Measurements from ENCODE around the gene ANKS1B.

The ANKS1B gene

DNA sequence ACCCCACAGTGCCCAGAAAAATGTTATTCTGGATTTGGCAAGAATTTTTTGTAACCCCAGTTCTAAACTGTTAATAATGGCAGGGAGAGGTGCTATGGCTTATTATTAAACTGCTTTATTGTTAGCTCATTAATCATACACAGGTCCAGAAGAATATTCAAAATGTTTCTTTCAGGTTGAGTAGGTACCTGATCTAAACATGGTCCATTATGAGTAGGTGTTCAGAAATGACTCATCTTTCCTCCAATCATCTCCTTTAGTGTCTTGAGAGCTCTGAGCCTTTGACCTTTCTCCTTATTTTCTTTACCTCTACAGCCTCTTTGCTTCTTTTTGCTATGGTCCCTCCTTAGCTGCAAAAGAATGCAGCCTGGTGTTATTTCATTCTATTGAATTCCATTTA, 548.2 kb downstream of the ANKS1B start:
- Histone ChIP-seq H3K4me1 (ENCODE audit: insufficient read depth, low read length, severe bottlenecking) (no peaks in the 10 kb centered on the region), H3K27me3 (ENCODE audit: insufficient read depth, low read length) (no peaks in the 10 kb centered on the region), H3K4me2 (ENCODE audit: low read length) (no peak overlapping the region), H3K9me2 (ENCODE audit: low read depth, low read length) (no peaks in the 10 kb centered on the region), H3K36me3 (ENCODE audit: insufficient read depth, low read length) (no peaks in the 10 kb centered on the region), H3K9me3 (ENCODE audit: low read length) (no peaks in the 10 kb centered on the region), H3K4me3 (ENCODE audit: low read depth, low read length, poor library complexity, severe bottlenecking) (no peak overlapping the region), H3F3A (ENCODE audit: insufficient read depth, low read length) (no peaks in the 10 kb centered on the region), H3K9ac (ENCODE audit: low read length) (no peak overlapping the region), H3K79me2 (ENCODE audit: insufficient read depth, low read length) (no peaks in the 10 kb centered on the region), H2AFZ (ENCODE audit: low read length) (no peak overlapping the region), H4K20me1 (ENCODE audit: insufficient read depth, low read length) (no peaks in the 10 kb centered on the region), H3K27ac (ENCODE audit: low read depth, low read length, poor library complexity, severe bottlenecking) (no peak overlapping the region)
- no peak for TF ChIP-seq EZH2 (IDR thresholded peaks at IDR 0.05; ENCODE audit: borderline replicate concordance, low read length)
- TF ChIP-seq, protein P1, sequence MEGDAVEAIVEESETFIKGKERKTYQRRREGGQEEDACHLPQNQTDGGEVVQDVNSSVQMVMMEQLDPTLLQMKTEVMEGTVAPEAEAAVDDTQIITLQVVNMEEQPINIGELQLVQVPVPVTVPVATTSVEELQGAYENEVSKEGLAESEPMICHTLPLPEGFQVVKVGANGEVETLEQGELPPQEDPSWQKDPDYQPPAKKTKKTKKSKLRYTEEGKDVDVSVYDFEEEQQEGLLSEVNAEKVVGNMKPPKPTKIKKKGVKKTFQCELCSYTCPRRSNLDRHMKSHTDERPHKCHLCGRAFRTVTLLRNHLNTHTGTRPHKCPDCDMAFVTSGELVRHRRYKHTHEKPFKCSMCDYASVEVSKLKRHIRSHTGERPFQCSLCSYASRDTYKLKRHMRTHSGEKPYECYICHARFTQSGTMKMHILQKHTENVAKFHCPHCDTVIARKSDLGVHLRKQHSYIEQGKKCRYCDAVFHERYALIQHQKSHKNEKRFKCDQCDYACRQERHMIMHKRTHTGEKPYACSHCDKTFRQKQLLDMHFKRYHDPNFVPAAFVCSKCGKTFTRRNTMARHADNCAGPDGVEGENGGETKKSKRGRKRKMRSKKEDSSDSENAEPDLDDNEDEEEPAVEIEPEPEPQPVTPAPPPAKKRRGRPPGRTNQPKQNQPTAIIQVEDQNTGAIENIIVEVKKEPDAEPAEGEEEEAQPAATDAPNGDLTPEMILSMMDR (IDR thresholded peaks at IDR 0.05; ENCODE audit: low read length), result no peak

- Histone ChIP-seq H3K4me2 (ENCODE audit: low read length) (no peak overlapping the region), H3K27ac (ENCODE audit: low read depth, low read length, poor library complexity, severe bottlenecking) (no peak overlapping the region), H3F3A (ENCODE audit: insufficient read depth, low read length) (no peaks in the 10 kb centered on the region), H3K9me3 (ENCODE audit: low read length) (no peaks in the 10 kb centered on the region), H4K20me1 (ENCODE audit: insufficient read depth, low read length) (no peaks in the 10 kb centered on the region), H3K27me3 (ENCODE audit: insufficient read depth, low read length) (no peaks in the 10 kb centered on the region), H3K79me2 (ENCODE audit: insufficient read depth, low read length) (no peaks in the 10 kb centered on the region), H3K9ac (ENCODE audit: low read length) (no peak overlapping the region), H3K36me3 (ENCODE audit: insufficient read depth, low read length) (no peaks in the 10 kb centered on the region), H3K4me3 (ENCODE audit: low read depth, low read length, poor library complexity, severe bottlenecking) (no peak overlapping the region), H3K9me2 (ENCODE audit: low read depth, low read length) (no peaks in the 10 kb centered on the region), H2AFZ (ENCODE audit: low read length) (no peak overlapping the region), H3K4me1 (ENCODE audit: insufficient read depth, low read length, severe bottlenecking) (peaks cover under 1% of the 10 kb centered on the region)
- no peak for TF ChIP-seq EZH2 (IDR thresholded peaks at IDR 0.05; ENCODE audit: borderline replicate concordance, low read length)
- TF ChIP-seq, protein P1 (IDR thresholded peaks at IDR 0.05; ENCODE audit: low read length), result no peak
Measured at GRCh38 chr12:99435095-99435791, 549.5 kb downstream of the ANKS1B start.

- H3K4me3 ChIP-seq (ENCODE audit: low read depth, low read length, poor library complexity, severe bottlenecking), result no peak overlapping the region
- H3K27ac ChIP-seq (ENCODE audit: low read depth, low read length, poor library complexity, severe bottlenecking), result no peak overlapping the region
- no peak overlapping the region for H3K9ac ChIP-seq (ENCODE audit: low read length)
- H2AFZ ChIP-seq (ENCODE audit: low read length), result no peak overlapping the region
- peaks cover 4% of the 10 kb centered on the region for H3K4me1 ChIP-seq (ENCODE audit: insufficient read depth, low read length, severe bottlenecking)
- H3F3A ChIP-seq (ENCODE audit: insufficient read depth, low read length), result no peaks in the 10 kb centered on the region
- no peak overlapping the region for H3K4me2 ChIP-seq (ENCODE audit: low read length)
- H3K9me2 ChIP-seq (ENCODE audit: low read depth, low read length), result no peaks in the 10 kb centered on the region
- H3K9me3 ChIP-seq (ENCODE audit: low read length), result no peaks in the 10 kb centered on the region
- H3K27me3 ChIP-seq (ENCODE audit: insufficient read depth, low read length), result no peaks in the 10 kb centered on the region
- TF ChIP-seq, protein P1 (IDR thresholded peaks at IDR 0.05; ENCODE audit: low read length), result no peak
- TF ChIP-seq EZH2 (IDR thresholded peaks at IDR 0.05; ENCODE audit: borderline replicate concordance, low read length), result no peak
- no peaks in the 10 kb centered on the region for H3K36me3 ChIP-seq (ENCODE audit: insufficient read depth, low read length)
- no peaks in the 10 kb centered on the region for H4K20me1 ChIP-seq (ENCODE audit: insufficient read depth, low read length)
- no peaks in the 10 kb centered on the region for H3K79me2 ChIP-seq (ENCODE audit: insufficient read depth, low read length)
Measured at GRCh38 chr12:99433155-99433554, 551.6 kb downstream of the ANKS1B start.

Data from OCI-LY1 (cell line).